GM18858 (cell line): ENCODE results near the gene CPB2.

Source experiments
- ATAC-seq: cut with Tn5 transposase; IDR thresholded peaks from one replicate; pipeline ENCODE4 v1.9.1; 2021; ENCODE audit not compliant: unreplicated experiment

CPB2 gene

GRCh38 chr13:46006688-46007452 lies 98.0 kb downstream of the CPB2 start:
- no peak for ATAC-seq

- no peak for ATAC-seq
Measured at GRCh38 chr13:46004491-46004890, 100.3 kb downstream of the CPB2 start.
